BLaER1 (cell line): ENCODE data around the gene UBQLNL.

Source experiments
- H3K27ac ChIP-seq: shearing (Covaris generic); formaldehyde crosslinking; 2 replicates; pipeline ENCODE4 v1.8.1; 2022
- H3K27me3 ChIP-seq: shearing (Covaris generic); formaldehyde crosslinking; 2 replicates; pipeline ENCODE4 v1.8.1; 2022
- H3K36me3 ChIP-seq: shearing (Covaris generic); formaldehyde crosslinking; 2 replicates; pipeline ENCODE4 v1.8.1; 2022
- H3K4me1 ChIP-seq: shearing (Covaris generic); formaldehyde crosslinking; 2 replicates; pipeline ENCODE4 v1.8.1; 2022
- H3K4me2 ChIP-seq: shearing (Covaris generic); formaldehyde crosslinking; 2 replicates; pipeline ENCODE4 v1.8.1; 2022
- H3K4me3 ChIP-seq: shearing (Covaris generic); formaldehyde crosslinking; 2 replicates; pipeline ENCODE4 v1.8.1; 2022
- H3K9ac ChIP-seq: shearing (Covaris generic); formaldehyde crosslinking; 2 replicates; pipeline ENCODE4 v1.8.1; 2022
- H3K9me3 ChIP-seq: shearing (Covaris generic); formaldehyde crosslinking; 2 replicates; pipeline ENCODE4 v1.8.1; 2022
- H4K20me1 ChIP-seq: shearing (Covaris generic); formaldehyde crosslinking; 2 replicates; pipeline ENCODE4 v1.8.1; 2022
- Cebpa-rat ChIP-seq: shearing (Covaris generic); IDR thresholded peaks from 2 replicates; pipeline ENCODE4 v1.8.1; 2022

UBQLNL gene

GRCh38 chr11:5488385-5488784 lies 28.1 kb downstream of the UBQLNL start, which contains the start of gene OR52D1:
Gene OR52D1, plus strand, starts transcription at chr11:5488685. Its CDS starts 22 bp downstream, at chr11:5488707.
- H3K9ac ChIP-seq: no peak within 1 kb of the TSS

GRCh38 chr11:5486421-5486820 lies 30.1 kb downstream of the UBQLNL start:
- no peaks in the 10 kb centered on the region for H3K4me1 ChIP-seq
- no peak overlapping the region for H3K27ac ChIP-seq
- H3K4me3 ChIP-seq: no peak overlapping the region
- H3K9ac ChIP-seq: no peak overlapping the region
- no peak for TF ChIP-seq Cebpa-rat
- H3K36me3 ChIP-seq: no peaks in the 10 kb centered on the region
- no peaks in the 10 kb centered on the region for H3K9me3 ChIP-seq
- H3K4me2 ChIP-seq: no peak overlapping the region
- no peaks in the 10 kb centered on the region for H4K20me1 ChIP-seq
- H3K27me3 ChIP-seq: no peaks in the 10 kb centered on the region

More at GRCh38 chr11:5488385-5488784, 28.1 kb downstream of the UBQLNL start, which contains the start of gene OR52D1:
- Histone ChIP-seq H3K4me3 (no peak within 1 kb of the TSS), H4K20me1 (no peaks in the 10 kb centered on the region), H3K4me1 (no peaks in the 10 kb centered on the region), H3K4me2 (no peak within 1 kb of the TSS), H3K27me3 (no peaks in the 10 kb centered on the region), H3K36me3 (no peaks in the 10 kb centered on the region), H3K9me3 (no peaks in the 10 kb centered on the region), H3K27ac (no peak within 1 kb of the TSS)
- no peak for TF ChIP-seq Cebpa-rat

GRCh38 chr11:5486003-5486402 lies 30.5 kb downstream of the UBQLNL start:
- H3K9ac ChIP-seq: no peak overlapping the region

GRCh38 chr11:5476186-5476819 lies 40.2 kb downstream of the UBQLNL start:
- Histone ChIP-seq H3K4me3 (no peak overlapping the region), H3K27ac (no peak overlapping the region), H3K9me3 (no peaks in the 10 kb centered on the region), H3K27me3 (no peaks in the 10 kb centered on the region), H3K36me3 (no peaks in the 10 kb centered on the region), H3K4me2 (no peak overlapping the region), H4K20me1 (no peaks in the 10 kb centered on the region), H3K4me1 (no peaks in the 10 kb centered on the region), H3K9ac (no peak overlapping the region)
- no peak for TF ChIP-seq Cebpa-rat

More at GRCh38 chr11:5486003-5486402, 30.5 kb downstream of the UBQLNL start:
- Histone ChIP-seq H4K20me1 (no peaks in the 10 kb centered on the region), H3K27me3 (no peaks in the 10 kb centered on the region), H3K27ac (no peak overlapping the region), H3K9me3 (no peaks in the 10 kb centered on the region), H3K4me3 (no peak overlapping the region), H3K36me3 (no peaks in the 10 kb centered on the region), H3K4me2 (no peak overlapping the region), H3K4me1 (no peaks in the 10 kb centered on the region)
- TF ChIP-seq Cebpa-rat: no peak

GRCh38 chr11:5473921-5474320 lies 42.6 kb downstream of the UBQLNL start:
- Histone ChIP-seq H4K20me1 (no peaks in the 10 kb centered on the region), H3K36me3 (no peaks in the 10 kb centered on the region), H3K4me3 (no peak overlapping the region), H3K4me2 (no peak overlapping the region), H3K9me3 (no peaks in the 10 kb centered on the region), H3K27ac (no peak overlapping the region), H3K27me3 (no peaks in the 10 kb centered on the region), H3K9ac (no peak overlapping the region), H3K4me1 (no peaks in the 10 kb centered on the region)
- no peak for TF ChIP-seq Cebpa-rat

GRCh38 chr11:5467527-5467926 lies 49.0 kb downstream of the UBQLNL start:
- Histone ChIP-seq H3K27ac (no peak overlapping the region), H3K27me3 (no peaks in the 10 kb centered on the region), H3K4me3 (no peak overlapping the region), H3K4me2 (no peak overlapping the region), H3K9me3 (no peaks in the 10 kb centered on the region), H3K9ac (no peak overlapping the region), H3K4me1 (no peaks in the 10 kb centered on the region), H4K20me1 (no peaks in the 10 kb centered on the region), H3K36me3 (no peaks in the 10 kb centered on the region)
- no peak for TF ChIP-seq Cebpa-rat
